PFSK-1 (cell line): Measurements from ENCODE around the gene TRMT61A.

Experiments used
- FOXP2 ChIP-seq: optimal IDR thresholded peaks from 2 replicates; pipeline ENCODE3; 2011; ENCODE audit warnings: borderline replicate concordance, control low read depth, inconsistent platforms; ENCODE audit not compliant: insufficient read depth; ENCODE audit errors: extremely low read length, extremely low read depth
- POLR2AphosphoS5 ChIP-seq: IDR thresholded peaks from 2 replicates; pipeline ENCODE4 v1.6.1; 2012; ENCODE audit warnings: low read depth, mild to moderate bottlenecking, control low read depth, low read length, moderate library complexity
- SIN3A ChIP-seq: IDR thresholded peaks from 2 replicates; pipeline ENCODE4 v1.6.1; 2012; ENCODE audit warnings: mild to moderate bottlenecking, low read length, moderate library complexity, borderline replicate concordance; ENCODE audit not compliant: insufficient read depth
- TAF1 ChIP-seq: IDR thresholded peaks from 2 replicates; pipeline ENCODE4 v1.6.1; 2012; ENCODE audit warnings: low read length, control low read depth, borderline replicate concordance; ENCODE audit not compliant: insufficient read depth
- TF ChIP-seq, protein P1 (sequence below), 2 experiments: IDR thresholded peaks; 2 replicates each; pipeline versions ENCODE4 v1.6.1 to v1.8.0; 2011 to 2012; ENCODE audit warnings: low read depth in 2 of 2, low read length in 2 of 2, control low read depth in 1 of 2, inconsistent platforms in 1 of 2, mild to moderate bottlenecking in 1 of 2, moderate library complexity in 1 of 2; ENCODE audit not compliant: insufficient read depth in 1 of 2

Gene TRMT61A

DNA sequence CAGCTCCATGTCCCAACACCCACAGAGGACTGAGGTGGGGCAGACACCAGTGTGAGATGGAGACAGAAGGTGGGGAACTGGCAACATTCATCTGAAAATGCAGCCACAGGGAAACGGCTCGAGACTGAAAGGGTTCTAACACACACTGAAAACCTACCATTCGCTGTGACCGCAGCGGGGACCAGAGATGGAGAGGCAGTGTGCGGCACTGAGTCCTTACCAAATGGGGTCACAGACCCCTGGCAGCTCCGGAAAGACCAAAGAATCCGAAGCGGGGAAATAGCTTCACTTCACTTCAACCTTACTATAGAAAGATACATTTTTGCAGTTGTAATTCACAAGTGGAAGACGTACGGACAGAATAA lies 23.8 kb downstream of the TRMT61A start:
- TF ChIP-seq FOXP2 (no peak), POLR2AphosphoS5 (no peak), TAF1 (no peak), SIN3A (no peak)
- TF ChIP-seq, protein P1, sequence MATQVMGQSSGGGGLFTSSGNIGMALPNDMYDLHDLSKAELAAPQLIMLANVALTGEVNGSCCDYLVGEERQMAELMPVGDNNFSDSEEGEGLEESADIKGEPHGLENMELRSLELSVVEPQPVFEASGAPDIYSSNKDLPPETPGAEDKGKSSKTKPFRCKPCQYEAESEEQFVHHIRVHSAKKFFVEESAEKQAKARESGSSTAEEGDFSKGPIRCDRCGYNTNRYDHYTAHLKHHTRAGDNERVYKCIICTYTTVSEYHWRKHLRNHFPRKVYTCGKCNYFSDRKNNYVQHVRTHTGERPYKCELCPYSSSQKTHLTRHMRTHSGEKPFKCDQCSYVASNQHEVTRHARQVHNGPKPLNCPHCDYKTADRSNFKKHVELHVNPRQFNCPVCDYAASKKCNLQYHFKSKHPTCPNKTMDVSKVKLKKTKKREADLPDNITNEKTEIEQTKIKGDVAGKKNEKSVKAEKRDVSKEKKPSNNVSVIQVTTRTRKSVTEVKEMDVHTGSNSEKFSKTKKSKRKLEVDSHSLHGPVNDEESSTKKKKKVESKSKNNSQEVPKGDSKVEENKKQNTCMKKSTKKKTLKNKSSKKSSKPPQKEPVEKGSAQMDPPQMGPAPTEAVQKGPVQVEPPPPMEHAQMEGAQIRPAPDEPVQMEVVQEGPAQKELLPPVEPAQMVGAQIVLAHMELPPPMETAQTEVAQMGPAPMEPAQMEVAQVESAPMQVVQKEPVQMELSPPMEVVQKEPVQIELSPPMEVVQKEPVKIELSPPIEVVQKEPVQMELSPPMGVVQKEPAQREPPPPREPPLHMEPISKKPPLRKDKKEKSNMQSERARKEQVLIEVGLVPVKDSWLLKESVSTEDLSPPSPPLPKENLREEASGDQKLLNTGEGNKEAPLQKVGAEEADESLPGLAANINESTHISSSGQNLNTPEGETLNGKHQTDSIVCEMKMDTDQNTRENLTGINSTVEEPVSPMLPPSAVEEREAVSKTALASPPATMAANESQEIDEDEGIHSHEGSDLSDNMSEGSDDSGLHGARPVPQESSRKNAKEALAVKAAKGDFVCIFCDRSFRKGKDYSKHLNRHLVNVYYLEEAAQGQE (IDR thresholded peaks at IDR 0.05; ENCODE audit: insufficient read depth in 1 of 2, low read depth in 2 of 2, low read length in 2 of 2) = no peak

DNA sequence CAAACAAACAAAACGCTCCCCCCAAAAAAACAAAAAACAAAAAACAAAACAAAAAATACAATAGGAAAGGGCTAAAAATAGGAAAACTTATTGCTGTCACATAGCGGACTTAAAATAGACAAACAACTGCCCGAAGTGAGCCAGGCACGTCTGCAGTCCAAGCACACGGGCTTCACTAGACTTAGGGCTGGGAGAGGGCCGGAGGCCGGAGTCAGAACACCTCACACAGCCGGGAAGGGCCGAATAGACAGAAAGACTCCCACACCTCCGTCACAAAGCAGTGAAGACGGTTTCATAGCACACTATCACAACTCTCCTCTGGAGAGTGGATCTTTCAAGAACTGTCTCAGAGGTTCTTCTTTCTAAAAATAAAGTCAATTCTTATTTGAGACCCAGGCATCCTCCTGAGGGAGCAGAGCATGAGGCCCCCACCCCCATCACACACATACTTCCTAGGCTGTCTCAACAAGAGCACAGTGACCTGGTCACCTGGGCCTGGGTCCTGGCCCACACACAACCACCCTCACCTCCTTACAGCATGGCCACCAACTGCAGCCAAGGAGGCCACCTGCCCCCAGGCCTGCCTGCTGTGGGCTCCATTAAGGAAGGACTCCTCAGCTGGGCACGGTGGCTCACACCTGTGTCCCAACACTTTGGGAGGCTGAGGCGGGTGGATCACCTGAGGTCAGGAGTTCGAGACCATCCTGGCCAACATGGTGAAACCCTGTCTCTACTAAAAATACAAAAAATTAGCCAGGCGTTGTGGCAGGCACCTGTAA lies 26.8 kb downstream of the TRMT61A start:
- no peak for TF ChIP-seq SIN3A
- TF ChIP-seq POLR2AphosphoS5 = no peak
- TF ChIP-seq, protein P1 (IDR thresholded peaks at IDR 0.05; ENCODE audit: insufficient read depth in 1 of 2, low read depth in 2 of 2, low read length in 2 of 2) = no peak
- no peak for TF ChIP-seq TAF1
- TF ChIP-seq FOXP2 = no peak

DNA sequence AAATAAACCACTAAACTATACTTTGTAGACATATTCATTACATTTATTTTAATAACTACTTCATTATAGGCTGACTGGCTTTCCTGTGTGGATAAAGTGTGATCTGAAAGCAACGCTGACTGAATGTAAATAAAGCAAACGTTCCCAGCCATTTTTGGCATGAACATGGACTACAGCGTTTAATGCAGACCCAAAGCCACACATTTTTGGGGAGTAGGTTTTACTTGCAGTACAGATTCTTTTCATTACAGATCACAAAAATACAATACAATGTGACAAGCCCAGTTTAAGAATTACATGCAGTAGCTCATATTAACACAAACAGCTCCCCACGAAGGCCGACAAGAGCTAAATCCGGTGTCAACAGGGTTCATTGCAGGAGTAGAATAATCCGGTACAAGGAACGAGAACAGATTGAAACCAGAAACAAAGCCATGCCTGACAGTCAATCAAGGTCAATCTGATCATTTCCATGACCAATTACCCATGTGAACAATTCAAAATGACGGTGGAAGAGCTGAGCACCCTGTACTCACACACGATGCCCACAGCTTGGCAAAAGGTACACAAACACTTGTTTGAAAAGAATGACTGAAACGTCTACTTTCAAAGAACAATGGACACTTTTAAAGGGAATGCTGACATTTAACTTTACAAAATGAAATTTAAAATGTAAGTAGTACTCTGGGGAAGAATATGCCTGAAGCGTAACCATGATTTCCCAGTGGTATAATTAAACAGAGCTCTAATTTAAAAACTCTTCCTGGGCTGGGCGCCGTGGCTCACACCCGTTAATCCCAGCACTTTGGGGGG lies 28.2 kb downstream of the TRMT61A start:
- TF ChIP-seq POLR2AphosphoS5 (no peak), TAF1 (no peak), SIN3A (no peak), FOXP2 (no peak)
- TF ChIP-seq, protein P1 (IDR thresholded peaks at IDR 0.05; ENCODE audit: insufficient read depth in 1 of 2, low read depth in 2 of 2, low read length in 2 of 2) = no peak

DNA sequence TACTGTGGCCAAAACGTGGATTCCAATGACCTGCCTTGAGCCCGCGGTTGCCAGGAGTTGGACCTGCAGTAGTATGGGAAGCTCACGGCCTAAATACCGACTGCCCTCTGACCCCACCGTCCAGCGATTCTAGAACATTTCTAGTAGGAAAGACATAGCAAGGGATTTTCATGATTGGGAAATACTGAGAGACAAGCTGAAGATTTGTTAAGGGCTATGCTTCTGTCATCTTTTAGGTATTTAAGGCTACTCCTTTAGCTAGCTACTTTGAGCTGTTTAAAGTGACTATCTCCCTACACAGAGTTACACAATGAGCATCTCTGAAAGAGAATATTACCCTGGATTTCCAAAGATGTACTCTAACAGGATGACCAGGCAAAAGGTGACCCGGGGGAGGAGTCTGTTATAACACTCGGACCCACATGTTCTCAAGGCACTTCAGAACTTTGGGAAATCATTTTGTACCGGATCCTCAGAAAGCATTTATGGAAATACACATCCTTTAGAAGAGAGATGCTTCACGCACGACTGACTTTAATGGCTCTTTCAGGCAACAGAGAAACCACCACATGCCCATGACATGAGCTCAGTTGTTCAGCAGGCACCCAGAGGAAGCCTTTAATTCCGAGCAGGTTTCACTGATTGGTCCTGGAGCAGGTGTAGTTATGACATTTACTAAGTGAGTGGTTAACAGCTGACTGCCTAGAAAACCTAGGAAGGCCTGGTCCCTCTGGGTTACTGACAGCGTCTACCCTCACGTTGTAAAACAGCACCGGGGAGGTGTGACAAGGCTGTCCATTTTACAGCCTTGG lies 29.3 kb downstream of the TRMT61A start:
- no peak for TF ChIP-seq FOXP2
- no peak for TF ChIP-seq POLR2AphosphoS5
- TF ChIP-seq SIN3A = no peak
- TF ChIP-seq TAF1 = no peak
- TF ChIP-seq, protein P1 (IDR thresholded peaks at IDR 0.05; ENCODE audit: insufficient read depth in 1 of 2, low read depth in 2 of 2, low read length in 2 of 2) = no peak
